HG03521 (cell line): ENCODE data around the gene KIFAP3.
"Not testable (repeated sequence)": the region's sequence is repeated elsewhere in the genome, so short reads cannot be mapped to it uniquely, and the experiment has no call there.

Source experiments
- ATAC-seq: cut with Tn5 transposase; IDR thresholded peaks from one replicate; pipeline ENCODE4 v1.9.1; 2021; ENCODE audit warnings: mild to moderate bottlenecking, moderate library complexity; ENCODE audit not compliant: unreplicated experiment

KIFAP3 gene

GRCh38 chr1:169928438-169929209 lies 145.9 kb downstream of the KIFAP3 start:
- peak; percentile 58 for ATAC-seq

- ATAC-seq = peak; percentile 58
These were observed 148.7 kb downstream of the KIFAP3 start for GRCh38 chr1:169925505-169926482.

- ATAC-seq = no peak
These were observed 149.7 kb downstream of the KIFAP3 start for GRCh38 chr1:169924829-169925228.

GRCh38 chr1:169924063-169924462 lies 150.4 kb downstream of the KIFAP3 start:
- no peak for ATAC-seq

GRCh38 chr1:169921080-169921479 lies 153.4 kb downstream of the KIFAP3 start:
- ATAC-seq = no peak

GRCh38 chr1:169918927-169919326 lies 155.6 kb downstream of the KIFAP3 start:
- no peak for ATAC-seq

- ATAC-seq = not testable (repeated sequence)
These were observed 156.3 kb downstream of the KIFAP3 start for GRCh38 chr1:169918220-169918619.

GRCh38 chr1:169915150-169915549 lies 159.3 kb downstream of the KIFAP3 start:
- no peak for ATAC-seq

- ATAC-seq = no peak
These were observed 160.0 kb downstream of the KIFAP3 start for GRCh38 chr1:169914531-169914930.

GRCh38 chr1:169909499-169909898 lies 165.0 kb downstream of the KIFAP3 start:
- ATAC-seq = no peak

- no peak for ATAC-seq
These were observed 167.6 kb downstream of the KIFAP3 start for GRCh38 chr1:169906938-169907337.

GRCh38 chr1:169904834-169905233 lies 169.7 kb downstream of the KIFAP3 start:
- no peak for ATAC-seq

- ATAC-seq = no peak
These were observed 171.7 kb downstream of the KIFAP3 start for GRCh38 chr1:169902751-169903150.

- no peak for ATAC-seq
These were observed 173.4 kb downstream of the KIFAP3 start for GRCh38 chr1:169901115-169901514.

- ATAC-seq = no peak
These were observed 173.9 kb downstream of the KIFAP3 start for GRCh38 chr1:169900571-169900970.

- no peak for ATAC-seq
These were observed 174.8 kb downstream of the KIFAP3 start for GRCh38 chr1:169899519-169900217.

- ATAC-seq = no peak
These were observed 178.5 kb downstream of the KIFAP3 start for GRCh38 chr1:169896013-169896412.

GRCh38 chr1:169894424-169895145 lies 179.9 kb downstream of the KIFAP3 start:
- no peak for ATAC-seq

GRCh38 chr1:169893645-169894423 lies 180.7 kb downstream of the KIFAP3 start, which contains the start of gene SCYL3:
SCYL3 (minus strand) TSS chr1:169893896; CDS start chr1:169888840, 5,056 bp downstream.
- peak; percentile 76 for ATAC-seq
